ENCODE measurements around the gene SLC36A3. TPM values are rescaled to one million over a fixed set of nuclear protein-coding genes. Genes with fewer than 3 reads are reported as not detected.

SLC36A3 gene
- total and polyA plus RNA-seq, 2 donors from 2014 or later, result not detected

DNA sequence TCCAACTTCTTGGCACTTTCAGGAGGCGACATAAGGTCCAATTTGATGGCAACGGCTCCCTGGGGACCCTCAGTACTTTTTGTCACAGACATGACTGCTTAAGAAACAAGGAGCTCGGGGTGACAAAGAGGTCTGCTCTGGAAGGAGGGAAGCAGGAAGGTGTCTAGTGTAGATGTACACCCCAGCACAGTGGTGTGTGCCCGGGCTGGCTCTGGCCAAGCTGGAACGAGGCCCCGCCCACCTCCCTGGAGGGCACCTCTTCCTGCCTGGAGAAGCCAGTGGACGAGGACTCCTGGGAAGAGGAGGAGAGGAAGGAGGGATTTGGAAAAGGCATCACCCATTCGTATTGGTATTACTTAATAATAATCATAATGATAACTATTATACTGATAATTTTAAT lies 43.8 kb upstream of the SLC36A3 start, which contains the start of gene SLC36A2:
SLC36A2 (minus strand) TSS at position 191 of the 400 bp plus-strand sequence; CDS start at position 92, 99 bp downstream.
- FAIRE-seq, result no peak

DNA sequence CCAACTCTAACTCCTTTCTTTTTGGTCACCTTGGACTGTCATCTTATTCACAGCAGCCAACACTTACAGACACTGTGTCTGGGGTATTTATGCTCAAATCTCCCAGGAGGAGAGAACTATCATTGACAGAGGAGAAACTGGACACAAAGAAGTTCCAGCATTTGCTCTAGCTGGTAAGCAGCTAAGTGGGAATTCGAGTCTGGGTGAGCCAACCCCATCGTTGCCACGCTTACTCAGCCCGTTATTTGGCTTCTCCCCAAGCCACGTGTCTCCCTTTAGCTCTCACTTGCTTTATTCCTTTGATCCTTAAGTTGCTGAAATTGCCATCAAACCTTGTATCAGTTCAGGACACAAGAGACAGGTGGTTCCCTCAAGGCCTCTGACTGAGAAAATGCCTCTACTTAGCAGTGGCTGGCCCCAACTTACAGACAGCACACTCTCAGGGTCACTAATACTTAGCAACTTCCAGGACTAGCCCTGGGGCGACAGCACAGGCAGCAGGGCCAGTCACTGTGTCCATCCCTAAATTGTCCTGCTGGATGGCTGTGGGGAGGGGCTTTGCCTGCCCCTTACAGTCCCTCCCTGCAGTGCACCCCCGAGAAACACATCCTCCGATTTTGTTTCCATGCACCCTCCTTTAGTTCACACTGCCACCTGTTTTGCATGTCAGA lies 42.4 kb upstream of the SLC36A3 start:
- Histone ChIP-seq H3K4me3 (ENCODE audit: low read length in 3 of 3) (peak overlapping the region in 2 of 3 donors; percentile 58 to 74), H3K36me3 (ENCODE audit: control insufficient read depth in 2 of 3, insufficient read depth in 3 of 3, low read length in 3 of 3) (no peaks in the 10 kb centered on the region), H3K9ac (ENCODE audit: low read length in 3 of 3) (peak overlapping the region in 1 of 3 donors; percentile 56), H3K9me3 (ENCODE audit: control insufficient read depth in 2 of 3, insufficient read depth in 1 of 3, low read length in 3 of 3) (no peaks in the 10 kb centered on the region), H3K27me3 (ENCODE audit: control insufficient read depth, insufficient read depth, low read length) (no peaks in the 10 kb centered on the region), H3K4me1 (ENCODE audit: control insufficient read depth in 2 of 3, insufficient read depth in 2 of 3, low read depth in 1 of 3, low read length in 3 of 3) (no peaks in the 10 kb centered on the region), H3K27ac (ENCODE audit: low read depth in 2 of 2, low read length in 2 of 2) (peak overlapping the region; percentile 39 to 52)
- FAIRE-seq, result no peak
- no peak for DNase-seq
- no peak for TF ChIP-seq CTCF (IDR thresholded peaks at IDR 0.05; ENCODE audit: borderline replicate concordance, extremely low read depth, insufficient read depth)
- intact Hi-C loops (cut with DNase I), result no loop called here

More for the DNA sequence above, 43.8 kb upstream of the SLC36A3 start, which contains the start of gene SLC36A2:
- H3K27me3 ChIP-seq (ENCODE audit: control insufficient read depth, insufficient read depth, low read length), result no peaks in the 10 kb centered on the region
- peak within 1 kb of the TSS in 1 of 3 donors; percentile 56 for H3K9ac ChIP-seq (ENCODE audit: low read length in 3 of 3)
- peak within 1 kb of the TSS in 2 of 3 donors; percentile 58 to 74 for H3K4me3 ChIP-seq (ENCODE audit: low read length in 3 of 3)
- no peaks in the 10 kb centered on the region for H3K9me3 ChIP-seq (ENCODE audit: control insufficient read depth in 2 of 3, insufficient read depth in 1 of 3, low read length in 3 of 3)
- no peaks in the 10 kb centered on the region for H3K36me3 ChIP-seq (ENCODE audit: control insufficient read depth in 2 of 3, insufficient read depth in 3 of 3, low read length in 3 of 3)
- DNase-seq, result no peak
- no peak for TF ChIP-seq CTCF (IDR thresholded peaks at IDR 0.05; ENCODE audit: borderline replicate concordance, extremely low read depth, insufficient read depth)
- no peaks in the 10 kb centered on the region for H3K4me1 ChIP-seq (ENCODE audit: control insufficient read depth in 2 of 3, insufficient read depth in 2 of 3, low read depth in 1 of 3, low read length in 3 of 3)
- H3K27ac ChIP-seq (ENCODE audit: low read depth in 2 of 2, low read length in 2 of 2), result peak within 1 kb of the TSS in 1 of 2 donors; percentile 59
- intact Hi-C loops (cut with DNase I), result no loop called here

DNA sequence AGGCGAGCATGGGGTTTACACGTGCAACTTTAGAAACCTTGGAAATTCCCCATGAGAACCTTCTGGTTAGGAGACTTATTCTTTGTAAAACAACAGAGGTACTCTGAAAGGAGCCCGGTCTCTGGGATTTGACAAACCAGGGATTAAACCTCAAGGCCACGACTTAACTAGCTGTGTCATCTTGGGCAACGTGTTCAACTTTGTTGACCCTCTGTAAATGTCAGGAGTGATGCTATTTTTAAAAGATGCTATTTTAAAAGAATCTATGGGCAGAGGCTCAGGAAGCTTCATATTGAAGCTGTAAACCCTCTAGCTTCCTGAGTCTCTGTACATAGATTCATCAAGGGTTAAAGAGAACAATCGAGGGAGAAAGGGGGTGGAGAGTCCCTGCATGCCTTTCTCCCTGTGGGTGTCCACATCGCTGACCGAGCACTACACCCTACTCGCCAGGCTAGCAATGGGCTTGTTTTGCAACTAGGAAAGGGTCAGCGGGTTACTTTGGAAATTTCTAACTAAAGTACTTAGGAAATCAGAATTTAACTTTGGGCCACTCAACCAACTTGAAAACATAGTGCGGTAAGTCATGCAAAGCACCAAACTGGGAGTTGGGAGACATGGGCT lies 41.7 kb upstream of the SLC36A3 start:
- FAIRE-seq (no peak), DNase-seq (peak in 1 of 5 donors; percentile 4)
- H3K27ac ChIP-seq (ENCODE audit: low read depth in 2 of 2, low read length in 2 of 2), result peak overlapping the region; percentile 39 to 52

More for the DNA sequence above, 41.7 kb upstream of the SLC36A3 start:
- no peaks in the 10 kb centered on the region for H3K4me1 ChIP-seq (ENCODE audit: control insufficient read depth in 2 of 3, insufficient read depth in 2 of 3, low read depth in 1 of 3, low read length in 3 of 3)
- TF ChIP-seq CTCF (IDR thresholded peaks at IDR 0.05; ENCODE audit: borderline replicate concordance, extremely low read depth, insufficient read depth), result no peak
- peak overlapping the region in 2 of 3 donors; percentile 58 to 74 for H3K4me3 ChIP-seq (ENCODE audit: low read length in 3 of 3)
- intact Hi-C loops (cut with DNase I), result no loop called here
- H3K27me3 ChIP-seq (ENCODE audit: control insufficient read depth, insufficient read depth, low read length), result no peaks in the 10 kb centered on the region
- H3K9me3 ChIP-seq (ENCODE audit: control insufficient read depth in 2 of 3, insufficient read depth in 1 of 3, low read length in 3 of 3), result no peaks in the 10 kb centered on the region
- H3K9ac ChIP-seq (ENCODE audit: low read length in 3 of 3), result peak overlapping the region in 1 of 3 donors; percentile 31
- H3K36me3 ChIP-seq (ENCODE audit: control insufficient read depth in 2 of 3, insufficient read depth in 3 of 3, low read length in 3 of 3), result no peaks in the 10 kb centered on the region

Data from kidney (tissue), 14 donors.